Fibroblast of gingiva (primary cell): ENCODE measurements around the gene PXDC1.
"Not testable (repeated sequence)": the region's sequence is repeated elsewhere in the genome, so short reads cannot be mapped to it uniquely, and the experiment has no call there.

Source experiments
- DNase-seq: peaks from one replicate; pipeline ENCODE4 v3.0.0-alpha.2; 2011; ENCODE audit warnings: low read depth

The PXDC1 gene

DNA sequence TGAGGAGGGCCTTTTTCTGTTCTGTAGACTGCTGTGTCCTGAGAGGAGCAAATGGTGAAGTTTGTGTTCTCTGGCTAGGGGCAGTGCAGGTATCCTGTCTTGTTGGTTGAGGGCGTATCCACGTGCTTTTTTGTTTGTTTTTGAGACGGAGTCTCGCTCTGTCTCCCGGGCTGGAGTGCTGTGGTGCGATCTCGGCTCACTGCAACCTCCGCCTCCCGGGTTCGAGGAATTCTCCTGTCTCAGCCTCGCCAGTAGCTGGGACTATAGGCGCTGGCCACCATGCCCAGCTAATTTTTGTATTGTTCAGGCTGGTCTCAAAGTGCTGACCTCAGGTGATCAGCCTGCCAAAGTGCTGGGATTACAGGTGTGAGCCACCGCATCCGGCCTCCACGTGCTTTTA is 10.8 kb upstream of the PXDC1 start:
- DNase-seq = no peak

DNA sequence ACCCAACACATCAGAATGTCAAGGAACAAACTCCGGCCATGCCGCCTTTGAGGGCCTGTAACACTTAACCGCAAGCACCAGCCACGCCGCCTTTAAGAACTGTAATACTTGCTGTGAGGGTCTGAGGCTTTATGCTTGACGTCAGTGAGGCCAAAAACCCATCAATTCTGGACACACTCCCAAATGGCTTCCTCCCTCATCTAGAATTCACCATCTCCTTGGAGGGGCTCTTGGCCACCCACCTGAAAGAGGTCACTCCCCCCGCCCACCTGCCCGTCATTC is 10.4 kb upstream of the PXDC1 start:
- DNase-seq = no peak

DNA sequence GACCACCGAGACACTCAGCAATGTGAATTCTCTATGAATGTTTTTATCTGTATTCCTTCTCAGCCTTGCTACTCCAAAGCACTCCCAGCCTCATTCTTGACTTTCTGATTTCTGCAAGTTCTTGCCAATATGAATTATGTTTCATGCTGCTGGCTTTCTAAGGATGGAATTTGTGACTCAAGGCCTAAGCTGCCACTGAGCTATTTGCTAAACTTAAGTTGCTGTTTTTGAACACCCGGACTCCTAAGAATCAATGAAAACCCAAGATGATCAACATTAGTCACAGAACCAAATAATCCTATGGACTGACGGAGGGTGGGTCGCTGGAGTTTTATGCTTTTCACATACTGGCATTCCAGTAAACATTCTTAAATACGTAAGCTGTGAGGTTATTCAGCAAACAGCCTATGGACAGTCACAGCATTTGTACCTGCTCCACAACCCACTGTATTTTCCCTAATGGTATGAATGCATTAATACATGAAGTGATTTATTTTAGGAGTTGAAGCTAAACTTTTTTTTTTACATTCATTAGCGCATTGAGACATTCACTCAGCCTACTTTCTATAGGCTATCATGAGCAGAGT is 8.2 kb upstream of the PXDC1 start:
- peak; percentile 93 for DNase-seq

DNA sequence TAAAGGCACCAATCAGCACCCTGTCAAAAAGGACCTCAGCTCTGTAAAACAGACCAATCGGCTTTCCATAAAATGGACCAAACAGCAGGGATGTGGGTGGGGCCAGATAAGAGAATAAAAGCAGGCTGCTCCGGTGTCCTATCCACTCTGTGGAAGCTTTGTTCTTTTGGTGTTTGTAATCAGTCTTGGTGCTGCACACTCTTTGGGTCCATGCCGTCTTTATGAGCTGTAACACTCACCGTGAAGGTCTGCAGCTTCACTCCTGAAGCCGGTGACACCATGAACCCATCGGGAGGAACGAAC is 7.3 kb upstream of the PXDC1 start:
- DNase-seq = no peak

DNA sequence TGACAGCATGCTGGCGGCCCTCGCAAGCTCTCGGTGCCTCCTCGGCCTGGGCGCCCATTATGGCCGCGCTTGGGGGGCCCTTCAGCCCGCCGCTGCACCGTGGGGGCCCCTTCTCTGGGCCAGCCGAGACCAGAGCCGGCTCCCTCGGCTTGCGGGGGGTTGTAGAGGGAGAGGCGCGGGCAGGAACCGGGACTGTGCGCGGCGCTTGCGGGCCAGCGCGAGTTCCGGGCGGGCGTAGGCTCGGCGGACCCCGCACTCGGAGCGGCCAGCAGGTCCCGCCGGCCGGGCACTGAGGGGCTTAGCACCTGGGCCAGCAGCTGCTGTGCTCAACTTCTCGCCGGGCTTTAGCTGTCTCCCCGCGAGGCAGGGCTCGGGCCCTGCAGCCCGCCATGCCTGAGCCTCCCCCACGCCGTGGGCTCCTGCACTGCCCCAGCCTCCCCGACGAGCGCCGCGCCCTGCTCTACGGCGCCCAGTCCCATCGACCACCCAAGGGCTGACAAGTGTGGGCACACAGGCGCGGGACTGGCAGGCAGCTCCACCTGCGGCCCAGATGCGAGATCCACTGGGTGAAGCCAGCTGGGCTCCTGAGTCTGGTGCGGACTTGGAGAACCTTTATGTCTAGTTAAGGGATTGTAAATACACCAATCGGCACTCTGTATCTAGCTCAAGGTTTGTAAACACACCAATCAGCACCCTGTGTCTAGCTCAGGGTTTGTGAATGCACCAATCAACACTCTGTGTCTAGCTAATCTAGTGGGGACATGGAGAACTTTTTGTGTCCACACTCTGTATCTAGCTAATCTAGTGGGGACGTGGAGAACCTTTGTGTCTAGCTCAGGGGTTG is 6.7 kb upstream of the PXDC1 start:
- DNase-seq = not testable (repeated sequence)

DNA sequence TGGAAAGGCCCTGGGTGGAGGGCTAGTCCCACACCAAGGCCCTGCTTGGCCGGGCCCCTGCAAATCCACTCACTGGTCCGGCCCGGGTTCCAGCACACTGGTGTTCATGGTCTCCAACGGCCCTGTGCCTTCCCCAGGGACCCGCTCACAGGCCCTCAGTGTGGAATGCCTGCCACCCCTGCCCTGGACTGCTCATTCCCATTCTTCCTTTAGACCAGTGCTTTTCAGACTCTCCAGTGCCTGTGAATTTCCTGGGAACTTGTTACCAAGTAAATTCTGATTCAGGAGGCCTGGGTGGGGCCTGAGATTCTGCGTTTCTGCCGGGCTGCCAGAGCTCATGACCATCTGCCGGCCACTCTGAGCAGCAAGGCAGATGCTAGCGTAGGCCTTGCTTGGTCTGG is 5.7 kb upstream of the PXDC1 start:
- DNase-seq = no peak

DNA sequence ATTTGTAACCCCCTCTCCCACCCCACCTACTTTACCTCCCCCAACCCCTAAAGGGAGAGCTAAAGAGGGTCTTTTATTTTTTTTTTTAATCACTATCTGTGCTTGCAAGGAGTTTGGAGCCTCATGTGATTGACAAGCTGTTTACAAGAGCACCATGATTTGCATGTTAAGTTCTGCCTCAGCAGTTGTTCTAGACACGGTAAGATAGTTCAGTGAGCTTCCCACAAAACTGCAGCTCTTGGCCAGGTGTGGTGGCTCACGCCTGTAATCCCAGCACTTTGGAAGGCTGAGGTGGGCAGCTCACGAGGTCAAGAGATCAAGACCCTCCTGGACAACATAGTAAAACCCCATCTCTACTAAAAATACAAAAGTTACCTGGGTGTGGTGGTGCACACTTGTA is 5.0 kb upstream of the PXDC1 start:
- no peak for DNase-seq

DNA sequence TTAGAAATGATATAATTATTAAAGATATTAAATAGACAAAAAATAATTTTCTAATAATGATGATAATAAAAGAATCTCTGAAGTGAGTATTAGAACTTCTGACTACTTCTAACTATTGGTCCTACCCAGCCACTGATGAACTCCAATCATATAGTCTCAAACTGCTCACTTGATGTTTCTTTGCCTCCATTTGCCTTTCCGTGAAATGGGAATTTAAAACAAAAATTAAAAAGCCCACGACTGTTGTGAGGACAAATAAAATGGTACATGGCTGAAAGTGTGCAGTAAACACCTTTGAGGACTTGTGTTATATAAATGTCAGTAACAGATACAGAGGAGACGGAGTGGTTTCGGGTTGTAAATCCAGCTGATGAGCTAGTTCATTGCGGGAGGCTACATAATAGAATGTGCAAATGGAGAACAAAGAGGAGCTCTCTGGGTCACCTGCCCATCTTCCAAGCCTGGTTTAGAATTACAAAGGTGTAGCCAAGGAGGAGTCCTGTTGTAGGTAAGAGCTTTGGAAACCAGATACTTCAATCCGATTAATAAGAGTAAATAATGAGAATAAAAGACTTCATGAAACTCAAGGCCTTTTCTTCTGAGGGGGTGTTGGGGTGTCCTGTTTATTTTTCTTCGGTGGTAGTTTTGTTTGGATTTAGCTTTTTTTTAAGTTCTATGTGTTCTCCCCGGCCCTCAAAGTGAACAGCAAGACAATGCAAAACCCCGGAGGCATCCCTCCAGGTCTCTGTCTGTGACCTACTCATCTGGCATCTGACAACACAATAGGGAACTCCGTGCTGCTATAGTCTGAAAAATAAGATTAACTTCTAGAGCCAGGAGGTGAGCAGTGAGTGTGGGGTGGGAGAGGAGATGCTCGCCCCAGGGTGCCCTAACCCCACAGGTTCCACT is 4.4 kb upstream of the PXDC1 start:
- no peak for DNase-seq

DNA sequence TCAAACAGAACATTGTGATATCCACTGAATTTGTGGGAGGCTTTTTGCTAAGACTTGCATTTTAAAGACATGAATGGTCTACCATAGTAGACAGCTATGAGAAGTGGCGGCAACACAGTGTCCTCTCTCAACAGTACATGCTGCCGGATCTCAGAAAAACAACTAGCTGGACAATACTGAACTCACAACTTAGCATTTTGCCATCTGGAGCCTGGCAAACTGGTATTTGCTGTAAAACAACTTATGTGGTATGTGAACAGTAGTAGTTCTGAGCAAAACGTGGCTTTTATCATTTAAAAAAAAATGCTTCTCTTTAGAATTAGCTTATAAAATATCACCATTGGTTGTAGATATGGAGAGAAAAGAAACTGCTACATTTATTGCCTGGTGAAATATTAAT is 3.3 kb upstream of the PXDC1 start:
- DNase-seq = no peak

DNA sequence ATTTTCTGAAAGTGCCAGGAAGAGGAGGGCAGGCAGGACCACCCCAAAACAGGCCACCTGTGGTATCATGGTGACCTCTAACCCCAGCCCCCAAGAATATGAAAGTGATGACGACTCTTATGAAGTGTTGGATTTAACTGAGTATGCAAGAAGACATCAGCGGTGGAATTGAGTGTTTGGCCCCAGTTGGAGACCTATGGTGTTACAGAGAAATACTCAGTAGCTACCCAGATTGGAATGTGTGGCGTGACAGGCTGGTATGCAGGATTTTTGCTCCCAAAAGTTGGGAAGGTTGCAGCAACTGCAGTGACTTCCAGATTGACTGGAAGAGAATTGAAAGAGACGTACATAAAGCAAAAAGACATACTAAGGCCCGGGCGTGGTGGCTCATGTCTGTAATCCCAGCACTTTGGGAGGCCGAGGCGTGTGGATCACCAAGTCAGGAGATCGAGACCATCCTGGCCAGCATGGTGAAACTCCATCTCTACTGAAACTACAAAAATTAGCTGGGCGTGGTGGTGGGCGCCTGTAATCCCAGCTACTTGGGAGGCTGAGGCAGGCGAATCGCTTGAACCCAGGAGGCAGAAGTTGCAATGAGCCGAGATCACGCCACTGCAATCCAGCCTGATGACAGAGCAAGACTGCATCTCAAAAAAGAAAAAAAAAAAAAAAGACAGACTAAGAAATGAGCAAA is 2.7 kb upstream of the PXDC1 start:
- DNase-seq = not testable (repeated sequence)

DNA sequence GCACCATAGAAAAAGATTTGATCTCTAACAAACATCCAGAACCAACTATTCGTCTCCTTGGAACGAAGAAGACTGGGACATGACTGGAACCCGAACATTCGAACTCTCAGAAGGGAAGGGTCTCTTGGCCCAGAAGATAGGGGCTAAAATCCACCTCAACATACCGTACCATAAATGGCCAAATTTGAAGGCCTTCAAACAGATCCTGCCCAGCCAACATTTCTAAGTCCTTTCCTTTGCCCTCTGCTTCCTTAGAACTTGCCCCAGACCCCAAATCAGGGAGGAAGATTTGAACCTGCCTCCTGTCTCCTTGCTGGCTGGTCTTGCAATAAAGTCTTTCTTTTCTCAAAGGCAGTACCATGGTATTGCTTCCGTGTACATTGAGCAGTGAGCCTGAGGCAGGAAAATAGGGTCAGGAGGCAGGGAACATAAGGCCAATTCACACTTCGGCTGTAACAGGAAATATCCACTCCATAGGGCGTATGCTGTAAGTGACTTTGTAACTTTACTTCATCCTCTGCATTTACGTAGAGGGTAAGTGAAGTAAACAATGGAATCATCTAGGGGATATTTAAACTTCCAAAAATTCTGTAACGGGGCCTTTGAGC is 1.8 kb upstream of the PXDC1 start:
- DNase-seq = no peak

DNA sequence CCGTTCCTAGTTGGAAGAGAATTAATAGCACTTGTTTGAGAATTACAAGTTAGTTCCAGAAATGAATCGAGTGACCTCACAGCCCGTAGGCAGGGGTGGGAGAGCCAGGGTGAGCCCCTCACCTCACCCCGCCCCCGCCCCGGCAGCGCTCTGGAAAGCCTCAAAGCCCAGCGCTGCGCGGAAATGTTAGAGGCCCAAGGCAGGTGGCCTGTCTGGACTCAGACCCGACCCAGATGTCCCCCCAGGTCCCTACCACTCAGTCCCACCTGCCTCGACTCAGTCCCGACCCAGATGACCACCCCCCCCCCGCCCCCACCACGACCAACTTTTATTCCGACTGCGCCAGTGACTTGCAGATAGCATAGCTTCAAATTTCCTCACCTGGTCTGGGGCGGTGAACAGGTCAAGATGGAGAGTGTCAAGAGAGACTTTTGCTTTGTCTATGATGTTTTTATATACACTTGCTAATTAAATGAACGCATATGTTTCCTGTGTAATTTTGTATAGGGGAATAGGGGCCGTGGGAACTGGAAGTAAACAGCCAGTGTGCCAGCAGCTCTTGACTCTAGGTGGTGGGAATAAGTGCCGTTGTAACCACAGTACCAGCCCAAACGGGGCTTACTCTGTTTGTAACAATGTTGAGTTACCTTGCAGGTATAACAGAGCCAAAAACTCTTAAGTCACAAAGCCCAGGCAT is 1.2 kb upstream of the PXDC1 start:
- no peak for DNase-seq

DNA sequence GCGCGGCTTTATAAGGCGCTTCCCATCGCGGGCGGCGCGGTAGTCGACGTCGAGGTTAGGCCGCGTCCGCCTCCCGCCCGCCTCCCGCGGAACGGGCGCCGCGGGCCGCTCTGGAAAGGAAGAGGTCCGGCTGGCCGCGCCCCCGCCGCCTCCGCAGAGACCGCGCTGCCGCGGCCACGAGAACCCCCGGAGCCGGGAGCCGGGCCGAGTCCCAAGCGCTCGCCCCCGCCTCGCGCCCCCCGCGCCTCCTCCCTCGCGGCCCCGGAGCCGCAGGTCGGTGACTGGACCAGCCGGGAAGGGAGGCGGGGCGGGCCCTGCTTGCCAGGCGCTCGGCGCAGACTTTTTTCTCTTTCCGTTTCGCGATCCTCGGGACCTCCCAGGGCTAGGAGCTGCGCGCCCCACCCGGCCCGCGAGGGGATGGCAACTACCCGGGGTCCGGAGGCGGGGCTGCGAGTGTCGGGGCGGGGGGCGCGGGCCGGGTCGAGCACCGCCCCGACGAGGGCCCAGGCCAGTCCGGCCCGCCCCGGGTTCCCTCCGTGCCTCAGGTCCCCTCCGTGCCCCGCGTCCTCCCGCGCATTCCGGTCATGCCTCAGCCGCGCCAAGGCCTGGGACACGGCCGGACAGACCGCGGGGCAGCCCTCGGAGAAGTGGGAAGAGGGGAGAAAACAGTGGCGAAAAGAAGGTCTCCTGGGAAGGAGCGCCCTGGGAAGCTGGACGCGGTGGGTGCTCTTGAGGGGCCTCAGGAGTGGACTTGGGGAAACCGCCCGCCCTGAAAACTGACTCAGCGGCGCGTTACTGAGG is 417 bp upstream of the PXDC1 start:
- peak; percentile 96 for DNase-seq

DNA sequence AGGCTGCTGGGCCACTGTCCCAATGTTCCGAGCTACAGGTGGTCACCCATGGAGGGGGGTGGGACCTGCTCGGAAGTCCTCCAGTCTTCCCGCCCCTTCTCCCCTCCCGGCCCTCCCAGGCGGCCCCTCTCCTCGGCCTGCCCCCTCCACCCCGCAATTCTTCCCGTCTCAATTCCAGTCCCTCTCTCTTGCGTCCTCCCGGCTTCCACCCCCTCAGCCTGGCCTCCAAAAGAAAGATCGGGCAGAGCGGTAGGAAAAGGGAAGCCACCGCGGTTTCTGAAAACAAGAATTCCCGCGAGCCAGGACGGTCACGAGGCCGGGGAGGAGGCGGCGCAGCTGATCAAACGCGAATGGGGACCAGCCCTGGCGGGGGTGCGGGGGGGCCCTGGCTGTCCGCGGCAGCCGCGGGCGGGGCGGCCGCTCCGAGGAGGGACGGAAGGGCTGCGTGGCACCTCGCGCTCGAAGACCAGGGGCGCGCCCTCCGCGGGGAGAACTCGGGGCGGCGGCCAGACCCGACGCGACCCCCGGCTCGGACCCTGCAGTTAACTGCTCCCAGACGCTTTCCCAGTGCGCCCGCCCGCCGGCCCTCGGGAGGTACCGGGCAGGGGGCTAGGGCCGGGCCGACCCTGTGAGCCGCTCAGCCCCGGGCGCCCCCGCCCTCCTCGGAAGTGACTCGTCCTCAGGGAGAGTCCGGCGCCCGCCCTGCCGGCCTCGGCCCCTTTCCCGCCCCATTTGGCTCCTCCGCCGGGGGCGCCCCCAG is 1.0 kb downstream of the PXDC1 start:
- peak; percentile 81 for DNase-seq

DNA sequence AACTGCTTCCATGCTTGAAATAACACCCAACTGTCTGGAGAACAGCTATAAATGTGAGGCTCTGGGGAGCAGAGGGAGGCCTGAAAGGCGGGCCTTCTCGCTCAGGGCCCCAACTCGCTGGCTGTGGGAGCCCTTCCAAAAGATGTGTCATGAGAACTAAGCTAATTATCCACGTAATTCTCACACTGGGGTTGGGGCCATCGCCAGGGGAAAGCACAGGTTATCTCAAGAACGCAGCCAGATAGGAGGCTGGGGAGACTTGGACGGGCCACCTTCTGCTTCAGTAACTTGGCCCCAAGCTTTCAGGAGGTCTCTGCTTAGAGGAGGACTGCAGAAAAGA is 1.6 kb downstream of the PXDC1 start:
- DNase-seq = peak; percentile 80

DNA sequence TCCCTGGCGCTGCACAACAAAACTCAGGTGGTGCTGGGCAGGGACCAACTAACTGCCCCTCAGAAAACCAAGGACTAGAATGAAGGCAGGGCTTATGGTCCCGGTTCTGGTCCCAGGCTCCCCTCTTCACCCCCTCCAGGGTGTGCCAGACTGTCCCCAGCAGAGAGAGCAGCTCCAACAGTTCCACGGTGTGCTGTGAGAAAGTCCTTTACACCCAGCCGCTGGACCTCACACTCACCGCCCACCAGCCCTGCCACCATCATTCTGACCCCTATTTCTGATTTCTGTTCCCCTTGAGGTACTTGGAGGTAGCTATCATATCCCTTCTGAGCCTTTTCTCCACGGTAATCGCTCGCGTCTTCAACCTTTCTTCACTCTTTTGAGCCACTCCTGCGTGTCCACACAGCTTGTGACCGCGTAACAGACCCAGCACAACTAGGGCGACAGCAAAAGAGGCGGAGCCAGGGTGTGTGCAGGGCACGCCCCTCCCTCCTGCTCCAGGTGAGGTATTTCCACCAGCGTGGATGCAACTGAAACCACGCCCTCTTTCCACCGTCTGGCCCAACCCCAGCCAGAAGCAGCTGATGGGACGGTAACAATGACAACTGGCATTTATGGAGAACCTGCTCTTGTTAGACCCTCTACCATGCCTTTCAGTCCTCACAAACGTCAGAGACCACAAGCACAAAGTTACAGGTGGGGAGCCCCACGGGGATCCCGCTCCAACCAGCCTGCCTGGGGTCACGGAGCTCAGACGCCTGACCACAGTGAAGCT is 2.3 kb downstream of the PXDC1 start:
- DNase-seq = peak; percentile 34

DNA sequence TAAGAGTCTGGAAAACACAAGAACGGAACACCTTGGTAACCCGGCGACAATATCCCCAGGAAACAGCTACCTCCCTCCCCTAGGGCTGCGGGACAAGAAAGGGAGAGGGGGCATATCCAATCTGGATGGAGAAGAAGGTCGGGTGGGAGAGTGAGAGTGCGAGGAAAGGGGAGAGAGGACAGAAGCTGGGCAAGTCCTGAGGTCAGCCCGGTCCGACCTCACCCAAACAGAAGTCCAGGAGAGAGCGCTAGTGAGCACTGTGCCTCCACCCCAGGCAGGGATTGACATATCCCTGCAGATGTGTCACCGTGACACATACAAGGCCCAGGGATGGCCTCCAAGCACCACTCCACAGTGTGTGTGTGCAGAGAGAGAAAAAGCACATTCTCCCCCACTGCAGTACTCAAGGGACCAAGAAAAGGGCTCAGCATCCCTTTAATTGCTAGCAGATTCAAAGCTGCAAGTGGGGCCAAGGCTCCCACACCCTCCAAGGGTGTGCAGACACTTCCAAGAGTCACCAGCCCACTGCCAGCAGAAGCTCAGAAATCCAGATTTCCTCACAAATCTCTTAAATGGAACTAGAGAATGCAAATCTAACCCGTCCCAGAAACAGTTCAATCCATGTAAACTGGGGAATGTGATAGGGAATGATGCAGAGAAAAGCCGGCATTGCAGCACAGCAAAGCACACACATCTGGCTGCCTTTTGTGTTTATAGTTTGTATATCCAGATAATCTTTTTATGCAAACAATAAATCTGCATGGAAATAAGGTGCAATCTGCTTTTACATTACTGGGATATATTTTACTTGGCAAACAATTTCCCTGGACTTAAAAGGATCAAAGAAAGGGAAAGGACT is 3.1 kb downstream of the PXDC1 start:
- DNase-seq = peak; percentile 96

DNA sequence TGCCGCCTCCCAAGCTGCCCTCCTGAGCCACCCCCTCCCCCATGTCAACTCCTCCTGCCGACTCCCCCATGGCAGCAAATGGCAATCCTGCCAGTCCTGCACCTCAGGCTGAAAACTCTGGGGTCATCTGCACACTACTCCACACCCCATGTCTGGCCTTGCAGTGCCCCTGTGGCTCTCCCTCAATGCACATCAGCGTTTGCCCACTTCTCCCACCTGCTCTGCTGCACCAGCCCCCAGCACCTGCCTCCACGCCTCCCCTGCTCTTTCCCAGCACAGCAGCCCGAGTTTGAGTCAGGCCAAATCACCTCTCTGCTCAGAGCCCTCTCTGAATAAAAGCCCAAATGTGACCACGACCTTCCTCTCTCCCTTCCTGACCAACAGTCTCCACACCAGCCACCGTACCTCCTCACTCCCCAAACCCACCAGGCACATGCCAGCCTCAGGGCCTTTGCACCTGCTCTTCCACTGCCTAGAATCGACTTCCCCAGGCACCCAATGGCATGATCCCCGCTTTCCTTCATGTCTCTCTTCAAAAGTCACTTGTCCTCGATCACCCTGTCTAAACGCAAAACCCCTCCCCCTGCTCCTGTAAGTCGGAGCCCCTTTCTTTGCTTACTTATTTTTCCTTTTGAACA is 4.3 kb downstream of the PXDC1 start:
- peak; percentile 11 for DNase-seq
